Neuronal stem cell (in vitro differentiated cells): ENCODE data around the gene CDK15.

ENCODE experiments used
- DNase-seq: peaks from one replicate; pipeline ENCODE4 v3.0.0-alpha.2; 2013; ENCODE audit warnings: low spot score
- H2AFZ ChIP-seq: one replicate; pipeline ENCODE4 v1.6.1; 2013; ENCODE audit warnings: mild to moderate bottlenecking, low read length, inconsistent platforms
- H2AK5ac ChIP-seq: 2 replicates; pipeline ENCODE4 v1.6.1; 2013; ENCODE audit warnings: low read depth, mild to moderate bottlenecking, inconsistent platforms, low read length, moderate library complexity, mixed read lengths
- H2BK120ac ChIP-seq: 2 replicates; pipeline ENCODE4 v1.6.1; 2013; ENCODE audit warnings: low read depth, mild to moderate bottlenecking, inconsistent platforms, low read length, moderate library complexity, mixed read lengths
- H2BK12ac ChIP-seq: one replicate; pipeline ENCODE4 v1.6.1; 2013; ENCODE audit warnings: low read length, inconsistent platforms
- H2BK15ac ChIP-seq: 2 replicates; pipeline ENCODE4 v1.6.1; 2013; ENCODE audit warnings: mild to moderate bottlenecking, low read length, inconsistent platforms, mixed read lengths
- H2BK5ac ChIP-seq: one replicate; pipeline ENCODE4 v1.6.1; 2013; ENCODE audit warnings: inconsistent platforms, mild to moderate bottlenecking, low read length, moderate library complexity
- H3K14ac ChIP-seq: one replicate; pipeline ENCODE4 v1.6.1; 2013; ENCODE audit warnings: low read length, inconsistent platforms
- H3K18ac ChIP-seq: 2 replicates; pipeline ENCODE4 v1.6.1; 2013; ENCODE audit warnings: low read length, inconsistent platforms
- H3K23ac ChIP-seq: 2 replicates; pipeline ENCODE4 v1.6.1; 2013; ENCODE audit warnings: low read depth, mild to moderate bottlenecking, mixed read lengths, low read length, inconsistent platforms; ENCODE audit not compliant: poor library complexity
- H3K27ac ChIP-seq: replicated peaks from 3 replicates; pipeline ENCODE4 v1.5.1; 2013; ENCODE audit warnings: low read length, inconsistent platforms
- H3K27me3 ChIP-seq, 3 experiments: 2 replicates each; pipeline ENCODE4 v1.6.1; 2013; ENCODE audit warnings: low read length in 3 of 3, mild to moderate bottlenecking in 2 of 3, inconsistent platforms in 1 of 3, low read depth in 1 of 3, mixed read lengths in 1 of 3, moderate library complexity in 1 of 3; ENCODE audit not compliant: control insufficient read depth in 3 of 3, insufficient read depth in 3 of 3
- H3K36me3 ChIP-seq, 2 donors: replicated peaks in 1 of 2; 2 replicates each; pipeline ENCODE4 v1.6.1; 2013; ENCODE audit warnings: low read length in 2 of 2; ENCODE audit not compliant: control insufficient read depth in 2 of 2, insufficient read depth in 2 of 2
- H3K4ac ChIP-seq: 2 replicates; pipeline ENCODE4 v1.6.1; 2013; ENCODE audit warnings: inconsistent platforms, mild to moderate bottlenecking, low read length, moderate library complexity
- H3K4me1 ChIP-seq, 2 donors: 1 replicate in 1 of 2; 2 replicates in 1 of 2; pipeline ENCODE4 v1.6.1; 2013; ENCODE audit warnings: low read length in 2 of 2, low read depth in 1 of 2; ENCODE audit not compliant: control insufficient read depth in 2 of 2, insufficient read depth in 1 of 2
- H3K4me2 ChIP-seq: one replicate; pipeline ENCODE4 v1.6.1; 2013; ENCODE audit warnings: mild to moderate bottlenecking, low read length, inconsistent platforms; ENCODE audit not compliant: insufficient read depth, poor library complexity, severe bottlenecking
- H3K4me3 ChIP-seq, 2 donors: 2 replicates each; pipeline ENCODE4 v1.5.1; 2013; ENCODE audit warnings: low read length in 2 of 2, mild to moderate bottlenecking in 2 of 2, inconsistent platforms in 1 of 2, moderate library complexity in 1 of 2
- H3K79me1 ChIP-seq: one replicate; pipeline ENCODE4 v1.6.1; 2013; ENCODE audit warnings: low read depth, mild to moderate bottlenecking, inconsistent platforms, low read length, moderate library complexity
- H3K9ac ChIP-seq: one replicate; pipeline ENCODE4 v1.6.1; 2013; ENCODE audit warnings: mild to moderate bottlenecking, low read depth, low read length, inconsistent platforms; ENCODE audit not compliant: poor library complexity
- H3K9me3 ChIP-seq, 2 donors: replicated peaks in 1 of 2; 2 replicates each; pipeline versions ENCODE3 to v1.6.1; 2013; ENCODE audit warnings: low read length in 2 of 2, mild to moderate bottlenecking in 2 of 2, inconsistent platforms in 1 of 2, low read depth in 1 of 2, mixed read lengths in 1 of 2, moderate library complexity in 1 of 2; ENCODE audit not compliant: control insufficient read depth in 2 of 2, insufficient read depth in 1 of 2
- H4K8ac ChIP-seq: one replicate; pipeline ENCODE4 v1.6.1; 2013; ENCODE audit warnings: low read depth, mild to moderate bottlenecking, inconsistent platforms, low read length, moderate library complexity
- H4K91ac ChIP-seq: one replicate; pipeline ENCODE4 v1.6.1; 2013; ENCODE audit warnings: low read length, low read depth, mild to moderate bottlenecking, inconsistent platforms; ENCODE audit not compliant: poor library complexity
- WGBS, 2 donors: extraction: QIAGEN DNeasy Blood & Tissue Kit; methylation state at CpG; one replicate each; pipeline ENCODE4 v1.1.7; 2013; ENCODE audit warnings: missing lambda C conversion rate in 2 of 2, mixed read lengths in 1 of 2; ENCODE audit not compliant: insufficient read length in 2 of 2, insufficient replicate concordance in 1 of 2; ENCODE audit errors: extremely low coverage in 2 of 2; 5-methylcytosine and 5-hydroxymethylcytosine counted together

The CDK15 gene

DNA sequence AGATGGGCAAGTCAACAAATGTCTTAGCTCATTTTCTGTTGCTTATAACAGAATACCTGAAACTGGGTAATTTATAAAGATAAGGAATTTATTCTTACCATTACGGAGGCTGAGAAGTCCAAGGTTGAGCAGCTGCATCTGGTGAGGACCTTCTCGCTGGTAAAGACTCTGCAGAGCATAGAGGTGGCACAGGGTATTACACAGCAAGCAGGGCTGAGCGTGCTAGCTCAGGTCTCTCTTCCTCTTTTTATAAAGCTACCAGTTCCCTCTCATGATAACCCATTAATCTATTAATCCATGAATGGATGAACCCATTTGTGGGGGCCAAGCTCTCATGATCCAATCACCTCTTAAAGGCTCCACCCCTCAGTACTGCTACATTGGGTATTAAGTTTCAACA is 109.1 kb downstream of the CDK15 start:
- Histone ChIP-seq H3K4me1 (no peaks in the 10 kb centered on the region), H2BK5ac (no peak overlapping the region), H2AK5ac (no peak overlapping the region), H3K27ac (no peak overlapping the region), H3K23ac (no peak overlapping the region), H2BK12ac (no peak overlapping the region), H3K14ac (no peak overlapping the region), H2BK120ac (no peak overlapping the region), H2AFZ (no peak overlapping the region), H3K36me3 (no peaks in the 10 kb centered on the region), H3K9me3 (no peaks in the 10 kb centered on the region), H3K18ac (no peak overlapping the region), H3K27me3 (peaks cover 0 to 3% (median 0%) of the 10 kb centered on the region in 3 experiments), H3K4me2 (no peak overlapping the region), H3K4me3 (no peak overlapping the region), H3K4ac (no peak overlapping the region), H3K9ac (no peak overlapping the region), H4K91ac (no peak overlapping the region), H2BK15ac (no peak overlapping the region), H3K79me1 (no peaks in the 10 kb centered on the region), H4K8ac (no peak overlapping the region)
- DNase-seq, result no peak
- no CpG with 5 or more reads among the region's 3 CpGs for WGBS, 2 donors

DNA sequence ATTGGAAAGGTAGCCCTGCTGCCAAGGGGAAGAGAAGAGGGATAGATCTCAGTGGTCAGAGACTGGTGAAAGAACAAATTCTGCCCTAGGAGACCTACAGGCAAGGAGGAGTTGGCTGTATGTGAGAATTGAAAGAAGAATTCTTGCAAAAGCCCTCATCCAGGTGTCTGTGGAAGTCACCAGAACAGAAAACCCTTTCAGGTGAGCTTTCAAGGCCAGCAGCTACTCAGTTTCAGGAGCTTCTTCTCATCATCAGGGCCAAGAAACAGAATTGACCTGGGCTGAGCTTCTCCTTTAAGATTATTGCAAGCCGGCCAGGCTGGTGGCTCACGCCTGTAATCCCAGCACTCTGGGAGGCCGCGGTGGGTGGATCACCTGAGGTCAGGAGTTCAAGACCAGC is 110.2 kb downstream of the CDK15 start:
- no peaks in the 10 kb centered on the region for H3K9me3 ChIP-seq
- no peak overlapping the region for H3K4me3 ChIP-seq
- no peaks in the 10 kb centered on the region for H3K36me3 ChIP-seq
- no peak overlapping the region for H4K91ac ChIP-seq
- peaks cover 0 to 10% (median 0%) of the 10 kb centered on the region in 3 experiments for H3K27me3 ChIP-seq
- WGBS, 2 donors, result no CpG with 5 or more reads among the region's 4 CpGs
- no peaks in the 10 kb centered on the region for H3K4me1 ChIP-seq
- no peak overlapping the region for H4K8ac ChIP-seq
- no peak for DNase-seq
- no peak overlapping the region for H2BK5ac ChIP-seq
- no peak overlapping the region for H3K14ac ChIP-seq
- H3K23ac ChIP-seq, result no peak overlapping the region
- no peak overlapping the region for H3K27ac ChIP-seq
- H3K79me1 ChIP-seq, result no peaks in the 10 kb centered on the region
- H2AFZ ChIP-seq, result no peak overlapping the region
- H3K18ac ChIP-seq, result no peak overlapping the region
- no peak overlapping the region for H2BK15ac ChIP-seq
- H2AK5ac ChIP-seq, result no peak overlapping the region
- H2BK12ac ChIP-seq, result no peak overlapping the region
- no peak overlapping the region for H2BK120ac ChIP-seq
- no peak overlapping the region for H3K4ac ChIP-seq
- H3K4me2 ChIP-seq, result no peak overlapping the region
- H3K9ac ChIP-seq, result no peak overlapping the region

DNA sequence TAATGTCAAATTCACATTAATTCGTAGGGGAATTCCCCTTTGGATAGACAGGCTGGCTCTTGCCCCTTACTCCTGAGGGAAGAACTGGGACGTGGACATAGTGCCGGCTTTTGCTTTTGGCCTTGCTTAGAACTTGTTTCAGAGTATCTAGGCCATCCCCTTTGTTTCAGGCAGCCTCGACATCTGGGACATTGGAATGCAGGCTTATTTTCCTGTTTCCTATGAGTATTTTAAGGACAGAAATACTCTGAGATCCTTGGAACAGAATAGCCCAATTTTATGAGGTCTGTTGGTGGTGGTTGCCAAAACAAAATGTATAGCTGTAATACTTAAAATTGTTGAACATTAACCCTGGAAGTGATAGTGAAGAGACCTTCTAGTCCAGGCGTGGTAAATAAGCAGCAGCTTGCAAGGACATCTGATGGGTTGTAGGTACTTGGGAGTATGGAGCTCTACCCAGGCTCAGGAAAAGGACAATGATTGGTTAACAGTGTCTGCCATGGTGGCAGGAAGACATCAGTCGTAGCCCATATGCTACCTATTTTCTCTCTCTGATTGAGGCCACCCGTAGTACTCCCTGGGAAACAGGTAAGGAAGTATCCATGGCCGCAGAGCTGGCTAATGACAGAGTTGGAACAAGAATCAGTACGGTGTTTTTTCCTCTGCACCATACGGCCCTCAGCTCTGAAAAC is 112.4 kb downstream of the CDK15 start:
- Histone ChIP-seq H4K91ac (no peak overlapping the region), H2BK120ac (no peak overlapping the region), H3K4ac (no peak overlapping the region), H3K27me3 (peaks cover 0 to 11% (median 0%) of the 10 kb centered on the region in 3 experiments), H3K79me1 (no peaks in the 10 kb centered on the region), H4K8ac (no peak overlapping the region), H3K4me2 (no peak overlapping the region), H3K14ac (no peak overlapping the region), H3K18ac (no peak overlapping the region), H3K9ac (no peak overlapping the region), H2AK5ac (no peak overlapping the region), H2BK12ac (no peak overlapping the region), H3K4me3 (no peak overlapping the region), H3K27ac (no peak overlapping the region), H3K4me1 (no peaks in the 10 kb centered on the region), H3K9me3 (no peaks in the 10 kb centered on the region), H3K23ac (no peak overlapping the region), H2AFZ (no peak overlapping the region), H2BK5ac (no peak overlapping the region), H3K36me3 (no peaks in the 10 kb centered on the region), H2BK15ac (no peak overlapping the region)
- no CpG with 5 or more reads among the region's 10 CpGs for WGBS, 2 donors
- no peak for DNase-seq

DNA sequence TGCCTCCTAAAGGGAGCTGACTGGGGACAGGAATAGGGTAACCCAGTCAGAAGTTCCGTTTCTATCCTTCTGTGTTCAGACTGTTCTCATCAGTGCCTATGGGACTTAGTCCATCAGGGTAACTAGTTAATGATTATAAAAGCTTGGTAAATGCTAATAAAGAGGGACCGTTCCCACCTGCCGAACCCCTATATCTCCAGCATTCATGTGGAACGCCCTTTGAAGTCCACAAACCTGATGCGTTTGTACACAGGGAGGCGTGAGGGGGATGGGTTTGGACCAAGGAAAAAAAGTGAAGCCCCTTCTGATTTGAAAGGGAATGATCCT is 112.9 kb downstream of the CDK15 start:
- no peak overlapping the region for H3K18ac ChIP-seq
- no peak overlapping the region for H3K27ac ChIP-seq
- DNase-seq, result no peak
- H2BK5ac ChIP-seq, result no peak overlapping the region
- H2AFZ ChIP-seq, result no peak overlapping the region
- no peaks in the 10 kb centered on the region for H3K79me1 ChIP-seq
- no peak overlapping the region for H3K4me2 ChIP-seq
- H2BK120ac ChIP-seq, result no peak overlapping the region
- H3K36me3 ChIP-seq, result no peaks in the 10 kb centered on the region
- peaks cover 0 to 11% (median 0%) of the 10 kb centered on the region in 3 experiments for H3K27me3 ChIP-seq
- no peaks in the 10 kb centered on the region for H3K9me3 ChIP-seq
- no CpG with 5 or more reads among the region's 6 CpGs for WGBS, 2 donors
- H4K8ac ChIP-seq, result no peak overlapping the region
- H3K14ac ChIP-seq, result no peak overlapping the region
- no peak overlapping the region for H3K4me3 ChIP-seq
- no peak overlapping the region for H2BK15ac ChIP-seq
- no peak overlapping the region for H3K23ac ChIP-seq
- no peak overlapping the region for H3K9ac ChIP-seq
- no peak overlapping the region for H2BK12ac ChIP-seq
- no peak overlapping the region for H3K4ac ChIP-seq
- no peak overlapping the region for H2AK5ac ChIP-seq
- no peaks in the 10 kb centered on the region for H3K4me1 ChIP-seq
- H4K91ac ChIP-seq, result no peak overlapping the region
